ENCODE measurements around the gene TNS2.
"Not testable (repeated sequence)": the region's sequence is repeated elsewhere in the genome, so short reads cannot be mapped to it uniquely, and the experiment has no call there.

TNS2 gene

DNA sequence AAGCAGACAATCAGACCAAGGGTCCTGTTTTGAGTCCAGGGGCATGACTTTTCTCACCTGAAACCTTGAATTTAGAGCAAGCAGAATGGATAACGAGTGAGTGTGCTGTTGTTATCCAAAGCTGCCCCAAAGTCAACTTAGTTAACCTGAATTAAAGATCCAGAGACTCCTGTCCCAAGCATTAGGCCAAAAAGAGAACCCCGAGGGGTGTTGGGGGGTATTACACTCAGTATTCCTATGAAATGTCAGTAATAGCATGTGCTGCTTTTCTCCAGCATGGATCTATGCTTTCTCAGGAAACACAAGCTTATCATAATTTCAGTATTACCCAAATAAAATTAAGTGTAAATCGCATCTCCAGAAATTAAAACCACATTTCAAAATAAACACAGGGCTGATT is 24.6 kb upstream of the TNS2 start:
- ATAC-seq (ENCODE audit: insufficient read depth, low read depth) = no peak

DNA sequence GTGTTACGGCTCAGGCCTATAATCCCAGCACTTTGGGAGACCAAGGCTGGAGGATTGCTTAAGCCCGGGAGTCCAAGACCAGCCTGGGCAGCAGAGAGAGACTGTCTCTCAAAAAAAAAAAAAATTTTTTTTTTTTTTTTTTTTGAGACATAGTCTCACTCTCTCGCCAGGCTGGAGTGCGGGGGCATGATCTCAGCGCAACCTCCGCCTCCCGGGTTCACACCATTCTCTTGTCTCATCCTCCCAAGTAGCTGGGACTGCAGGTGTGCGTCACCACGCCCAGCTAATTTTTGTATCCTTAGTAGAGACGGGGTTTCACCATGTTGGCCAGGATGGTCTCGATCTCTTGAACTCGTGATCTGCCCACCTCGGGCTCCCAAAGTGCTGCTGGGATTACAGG is 22.9 kb upstream of the TNS2 start:
- DNase-seq = peak; percentile 32
- H3K9me3 ChIP-seq (ENCODE audit: insufficient read depth, low read length, severe bottlenecking); H3K27me3 ChIP-seq (ENCODE audit: insufficient read depth, low read length, poor library complexity); H3K9ac ChIP-seq (ENCODE audit: low read depth, low read length); H3K27ac ChIP-seq (ENCODE audit: low read length); H3K4me2 ChIP-seq (ENCODE audit: insufficient read depth, low read length); ATAC-seq (ENCODE audit: insufficient read depth, low read depth); H3K4me3 ChIP-seq (ENCODE audit: low read depth in 1 of 2, low read length in 2 of 2); H3K4me1 ChIP-seq (ENCODE audit: insufficient read depth, low read length); H2AFZ ChIP-seq (ENCODE audit: low read depth, low read length): not testable (repeated sequence)
- H4K20me1 ChIP-seq (ENCODE audit: insufficient read depth, low read length) = peaks cover 21% of the 10 kb centered on the region; the same call in 1 of the 2 replicates
- peaks cover 92% of the 10 kb centered on the region for H3K36me3 ChIP-seq (ENCODE audit: insufficient read depth, low read length)
- peaks cover 27% of the 10 kb centered on the region; the same call in 1 of the 2 replicates for H3K79me2 ChIP-seq (ENCODE audit: insufficient read depth, low read length)

More for the DNA sequence above, 24.6 kb upstream of the TNS2 start:
- no peaks in the 10 kb centered on the region for H3K9me3 ChIP-seq (ENCODE audit: insufficient read depth, low read length, severe bottlenecking)
- peaks cover 27% of the 10 kb centered on the region; the same call in 1 of the 2 replicates for H4K20me1 ChIP-seq (ENCODE audit: insufficient read depth, low read length)
- H3K27me3 ChIP-seq (ENCODE audit: insufficient read depth, low read length, poor library complexity) = no peaks in the 10 kb centered on the region
- no peak overlapping the region for H3K27ac ChIP-seq (ENCODE audit: low read length)
- H3K4me3 ChIP-seq (ENCODE audit: low read depth in 1 of 2, low read length in 2 of 2) = no peak overlapping the region
- no peak overlapping the region for H3K4me2 ChIP-seq (ENCODE audit: insufficient read depth, low read length)
- no peak overlapping the region for H2AFZ ChIP-seq (ENCODE audit: low read depth, low read length)
- DNase-seq = no peak
- no peaks in the 10 kb centered on the region for H3K4me1 ChIP-seq (ENCODE audit: insufficient read depth, low read length)
- peaks cover 93% of the 10 kb centered on the region for H3K36me3 ChIP-seq (ENCODE audit: insufficient read depth, low read length)
- H3K9ac ChIP-seq (ENCODE audit: low read depth, low read length) = no peak overlapping the region
- H3K79me2 ChIP-seq (ENCODE audit: insufficient read depth, low read length) = peaks cover 27% of the 10 kb centered on the region; the same call in 1 of the 2 replicates
- no peak for TF ChIP-seq EZH2 (IDR thresholded peaks at IDR 0.05; ENCODE audit: borderline replicate concordance, low read depth, low read length, severe bottlenecking)
- TF ChIP-seq, protein P1, sequence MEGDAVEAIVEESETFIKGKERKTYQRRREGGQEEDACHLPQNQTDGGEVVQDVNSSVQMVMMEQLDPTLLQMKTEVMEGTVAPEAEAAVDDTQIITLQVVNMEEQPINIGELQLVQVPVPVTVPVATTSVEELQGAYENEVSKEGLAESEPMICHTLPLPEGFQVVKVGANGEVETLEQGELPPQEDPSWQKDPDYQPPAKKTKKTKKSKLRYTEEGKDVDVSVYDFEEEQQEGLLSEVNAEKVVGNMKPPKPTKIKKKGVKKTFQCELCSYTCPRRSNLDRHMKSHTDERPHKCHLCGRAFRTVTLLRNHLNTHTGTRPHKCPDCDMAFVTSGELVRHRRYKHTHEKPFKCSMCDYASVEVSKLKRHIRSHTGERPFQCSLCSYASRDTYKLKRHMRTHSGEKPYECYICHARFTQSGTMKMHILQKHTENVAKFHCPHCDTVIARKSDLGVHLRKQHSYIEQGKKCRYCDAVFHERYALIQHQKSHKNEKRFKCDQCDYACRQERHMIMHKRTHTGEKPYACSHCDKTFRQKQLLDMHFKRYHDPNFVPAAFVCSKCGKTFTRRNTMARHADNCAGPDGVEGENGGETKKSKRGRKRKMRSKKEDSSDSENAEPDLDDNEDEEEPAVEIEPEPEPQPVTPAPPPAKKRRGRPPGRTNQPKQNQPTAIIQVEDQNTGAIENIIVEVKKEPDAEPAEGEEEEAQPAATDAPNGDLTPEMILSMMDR (IDR thresholded peaks at IDR 0.05; ENCODE audit: borderline replicate concordance, extremely low read depth, low read length, poor library complexity, severe bottlenecking) = no peak

DNA sequence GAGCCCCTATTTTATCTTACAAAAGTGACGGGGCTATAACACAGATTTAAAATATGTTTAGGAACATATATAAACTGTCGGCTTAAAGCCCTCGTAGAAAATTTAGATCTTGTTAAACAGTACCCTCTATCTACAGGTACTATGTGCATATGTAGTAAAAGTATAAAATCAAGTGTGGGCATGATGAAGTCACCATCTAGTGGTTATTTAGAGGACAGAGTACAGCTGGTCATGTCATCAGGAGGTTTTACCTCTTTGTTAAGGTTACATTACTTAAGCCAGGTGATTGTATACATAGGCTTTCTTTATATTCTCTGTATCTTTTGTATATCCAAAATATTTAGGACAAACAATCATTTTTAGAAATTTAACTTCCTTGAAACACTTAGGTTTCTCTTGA is 18.2 kb upstream of the TNS2 start:
- H3K4me3 ChIP-seq (ENCODE audit: low read depth in 1 of 2, low read length in 2 of 2) = no peak overlapping the region
- peaks cover 27% of the 10 kb centered on the region; the same call in 1 of the 2 replicates for H4K20me1 ChIP-seq (ENCODE audit: insufficient read depth, low read length)
- peaks cover 20% of the 10 kb centered on the region; the same call in 1 of the 2 replicates for H3K79me2 ChIP-seq (ENCODE audit: insufficient read depth, low read length)
- DNase-seq (no peak), ATAC-seq (ENCODE audit: insufficient read depth, low read depth) (no peak)
- H2AFZ ChIP-seq (ENCODE audit: low read depth, low read length) = no peak overlapping the region
- no peaks in the 10 kb centered on the region for H3K27me3 ChIP-seq (ENCODE audit: insufficient read depth, low read length, poor library complexity)
- H3K27ac ChIP-seq (ENCODE audit: low read length) = no peak overlapping the region
- H3K9ac ChIP-seq (ENCODE audit: low read depth, low read length) = no peak overlapping the region
- no peak overlapping the region for H3K4me2 ChIP-seq (ENCODE audit: insufficient read depth, low read length)
- H3K36me3 ChIP-seq (ENCODE audit: insufficient read depth, low read length) = peaks cover 91% of the 10 kb centered on the region
- no peaks in the 10 kb centered on the region for H3K9me3 ChIP-seq (ENCODE audit: insufficient read depth, low read length, severe bottlenecking)
- H3K4me1 ChIP-seq (ENCODE audit: insufficient read depth, low read length) = no peaks in the 10 kb centered on the region
- TF ChIP-seq, protein P1 (IDR thresholded peaks at IDR 0.05; ENCODE audit: borderline replicate concordance, extremely low read depth, low read length, poor library complexity, severe bottlenecking) = peak; percentile 14
- no peak for TF ChIP-seq EZH2 (IDR thresholded peaks at IDR 0.05; ENCODE audit: borderline replicate concordance, low read depth, low read length, severe bottlenecking)

DNA sequence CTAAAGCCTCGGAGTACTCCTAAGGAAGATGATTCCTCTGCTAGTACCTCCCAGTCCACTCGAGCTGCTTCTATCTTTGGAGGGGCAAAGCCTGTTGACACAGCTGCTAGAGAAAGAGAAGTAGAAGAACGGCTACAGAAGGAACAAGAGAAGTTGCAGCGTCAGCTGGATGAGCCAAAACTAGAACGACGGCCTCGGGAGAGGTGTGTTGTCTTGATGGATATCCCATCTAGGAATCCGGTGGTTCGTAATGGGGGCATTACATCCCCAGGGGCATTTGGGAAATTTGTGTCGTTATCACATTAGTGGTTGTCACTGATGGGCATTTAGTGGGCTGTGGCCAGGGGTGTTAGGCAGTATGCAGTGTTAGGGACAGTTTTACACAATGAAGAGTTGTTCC is 16.0 kb upstream of the TNS2 start:
- Histone ChIP-seq H4K20me1 (ENCODE audit: insufficient read depth, low read length) (peaks cover 22% of the 10 kb centered on the region; the same call in 1 of the 2 replicates), H3K36me3 (ENCODE audit: insufficient read depth, low read length) (peaks cover 91% of the 10 kb centered on the region)
- not testable (repeated sequence) for DNase-seq; H3K9ac ChIP-seq (ENCODE audit: low read depth, low read length); H3K9me3 ChIP-seq (ENCODE audit: insufficient read depth, low read length, severe bottlenecking); H3K27ac ChIP-seq (ENCODE audit: low read length); H3K4me1 ChIP-seq (ENCODE audit: insufficient read depth, low read length); H3K4me3 ChIP-seq (ENCODE audit: low read depth in 1 of 2, low read length in 2 of 2); ATAC-seq (ENCODE audit: insufficient read depth, low read depth); H3K79me2 ChIP-seq (ENCODE audit: insufficient read depth, low read length); H3K4me2 ChIP-seq (ENCODE audit: insufficient read depth, low read length); H3K27me3 ChIP-seq (ENCODE audit: insufficient read depth, low read length, poor library complexity); H2AFZ ChIP-seq (ENCODE audit: low read depth, low read length)

Data from DND-41 (cell line).